ENCODE results near the gene RAB11FIP5.
"Not testable (repeated sequence)": the region's sequence is repeated elsewhere in the genome, so short reads cannot be mapped to it uniquely, and the experiment has no call there.

RAB11FIP5 gene

GRCh38 chr2:73112913-73113854 is at the start of gene RAB11FIP5:
TSS of gene RAB11FIP5 (minus strand) at chr2:73112948. CDS start at chr2:73112777, 171 bp downstream.
- peak in 47 of 56 donors; percentile 14 to 82 (median 54) for DNase-seq

- DNase-seq = peak in 43 of 56 donors; percentile 3 to 73 (median 24)
Observed at GRCh38 chr2:73156539-73157124, 43.9 kb upstream of the RAB11FIP5 start.

GRCh38 chr2:73142937-73143336 is 30.2 kb upstream of the RAB11FIP5 start:
- no peak for DNase-seq

GRCh38 chr2:73141896-73142295 is 29.1 kb upstream of the RAB11FIP5 start:
- no peak for DNase-seq

- DNase-seq = no peak
Observed at GRCh38 chr2:73135236-73135635, 22.5 kb upstream of the RAB11FIP5 start.

- DNase-seq = no peak
Observed at GRCh38 chr2:73134471-73134870, 21.7 kb upstream of the RAB11FIP5 start.

GRCh38 chr2:73133566-73134197 is 20.9 kb upstream of the RAB11FIP5 start:
- no peak for DNase-seq

GRCh38 chr2:73131807-73132206 is 19.1 kb upstream of the RAB11FIP5 start:
- no peak for DNase-seq

- no peak for DNase-seq
Observed at GRCh38 chr2:73130790-73131189, 18.0 kb upstream of the RAB11FIP5 start.

- no peak for DNase-seq
Observed at GRCh38 chr2:73128841-73129535, 16.2 kb upstream of the RAB11FIP5 start.

GRCh38 chr2:73122536-73122935 is 9.8 kb upstream of the RAB11FIP5 start:
- DNase-seq = no peak

GRCh38 chr2:73119611-73120239 is 7.0 kb upstream of the RAB11FIP5 start:
- DNase-seq = not testable (repeated sequence)

- no peak for DNase-seq
Observed at GRCh38 chr2:73117441-73117840, 4.7 kb upstream of the RAB11FIP5 start.

- no peak for DNase-seq
Observed at GRCh38 chr2:73116182-73116960, 3.6 kb upstream of the RAB11FIP5 start.

- no peak for DNase-seq
Observed at GRCh38 chr2:73114273-73114867, 1.6 kb upstream of the RAB11FIP5 start.

- peak in 8 of 56 donors; percentile 18 to 72 (median 32) for DNase-seq
Observed at GRCh38 chr2:73112026-73112912, 479 bp downstream of the RAB11FIP5 start.

- DNase-seq = no peak
Observed at GRCh38 chr2:73111073-73112025, 1.4 kb downstream of the RAB11FIP5 start.

Data from amygdala (tissue), 56 donors.